Gastrocnemius medialis (tissue), 4 donors: ENCODE measurements around the gene ERCC5.

Experiments used
- CTCF ChIP-seq, 5 experiments: fragments of 450-650 bp in 3 of 5; fragments of 200-600 bp in 2 of 5; sonication (generic) in 2 of 5; IDR thresholded peaks in 4 of 5; conservative IDR thresholded peaks in 1 of 5; 1 replicate in 4 of 5; 2 replicates in 1 of 5; pipeline ENCODE4 v1.5.1; 2016 to 2019; ENCODE audit warnings: antibody characterized with exemption in 5 of 5, mild to moderate bottlenecking in 3 of 5, moderate library complexity in 3 of 5
- POLR2A ChIP-seq, 2 donors: fragments of 450-650 bp; IDR thresholded peaks; one replicate each; pipeline ENCODE4 v1.6.1; 2017; ENCODE audit warnings: antibody characterized with exemption in 2 of 2, mild to moderate bottlenecking in 2 of 2, moderate library complexity in 2 of 2

GRCh38 chr13:102878481-102878880 lies 32.6 kb downstream of the ERCC5 start:
- no peak for TF ChIP-seq POLR2A (IDR thresholded peaks at IDR 0.05)
- TF ChIP-seq CTCF (IDR thresholded peaks at IDR 0.05 in 4 of 5, conservative IDR thresholded peaks at IDR 0.05 in 1 of 5): no peak
